ENCODE results near the gene SERPINI1. TPM values are rescaled to one million over a fixed set of nuclear protein-coding genes. Genes with fewer than 3 reads are reported as not detected.

Gene SERPINI1
- total RNA-seq, 2 donors from 2014 or later = 2.3 to 15.3 TPM

DNA sequence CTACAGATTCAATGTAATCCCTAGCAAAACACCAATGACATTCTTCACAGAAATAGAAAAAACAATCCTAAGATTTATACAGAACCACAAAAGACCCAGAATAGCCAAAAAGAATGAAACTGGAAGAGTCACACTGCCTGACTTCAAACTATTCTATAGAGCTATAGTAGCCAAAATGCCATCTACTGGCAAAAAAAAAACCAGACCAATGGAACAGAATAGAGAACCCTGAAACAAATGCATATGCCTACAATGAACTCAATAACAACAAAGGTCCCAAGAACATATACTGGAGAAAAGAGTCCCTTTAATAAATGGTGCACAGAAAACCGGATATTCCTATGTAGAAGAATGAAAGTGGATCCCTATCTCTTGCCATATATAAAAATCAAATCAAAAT lies 20.6 kb upstream of the SERPINI1 start:
- TF ChIP-seq POLR2A (IDR thresholded peaks at IDR 0.05) (no peak), POLR2AphosphoS5 (IDR thresholded peaks at IDR 0.05) (no peak)
- TF ChIP-seq, protein P1, sequence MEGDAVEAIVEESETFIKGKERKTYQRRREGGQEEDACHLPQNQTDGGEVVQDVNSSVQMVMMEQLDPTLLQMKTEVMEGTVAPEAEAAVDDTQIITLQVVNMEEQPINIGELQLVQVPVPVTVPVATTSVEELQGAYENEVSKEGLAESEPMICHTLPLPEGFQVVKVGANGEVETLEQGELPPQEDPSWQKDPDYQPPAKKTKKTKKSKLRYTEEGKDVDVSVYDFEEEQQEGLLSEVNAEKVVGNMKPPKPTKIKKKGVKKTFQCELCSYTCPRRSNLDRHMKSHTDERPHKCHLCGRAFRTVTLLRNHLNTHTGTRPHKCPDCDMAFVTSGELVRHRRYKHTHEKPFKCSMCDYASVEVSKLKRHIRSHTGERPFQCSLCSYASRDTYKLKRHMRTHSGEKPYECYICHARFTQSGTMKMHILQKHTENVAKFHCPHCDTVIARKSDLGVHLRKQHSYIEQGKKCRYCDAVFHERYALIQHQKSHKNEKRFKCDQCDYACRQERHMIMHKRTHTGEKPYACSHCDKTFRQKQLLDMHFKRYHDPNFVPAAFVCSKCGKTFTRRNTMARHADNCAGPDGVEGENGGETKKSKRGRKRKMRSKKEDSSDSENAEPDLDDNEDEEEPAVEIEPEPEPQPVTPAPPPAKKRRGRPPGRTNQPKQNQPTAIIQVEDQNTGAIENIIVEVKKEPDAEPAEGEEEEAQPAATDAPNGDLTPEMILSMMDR (IDR thresholded peaks at IDR 0.05) = no peak
- no peak overlapping the region for H3K4me3 ChIP-seq
- no peak for DNase-seq (ENCODE audit: low spot score)
- no peaks in the 10 kb centered on the region for H3K27me3 ChIP-seq (replicated peaks; ENCODE audit: insufficient read depth)
- intact Hi-C loops (cut with DNase I) = no loop called here
- no peaks in the 10 kb centered on the region for H3K36me3 ChIP-seq
- H3K4me1 ChIP-seq (replicated peaks) = no peaks in the 10 kb centered on the region
- H3K27ac ChIP-seq = no peak overlapping the region
- WGBS = 92% methylated on average over 1 of the region's 1 CpG
- H3K9me3 ChIP-seq = no peaks in the 10 kb centered on the region

GRCh38 chr3:167716920-167717319 lies 18.6 kb upstream of the SERPINI1 start:
- H3K9me3 ChIP-seq = no peaks in the 10 kb centered on the region
- no peaks in the 10 kb centered on the region for H3K36me3 ChIP-seq
- no peak overlapping the region for H3K4me3 ChIP-seq
- no peaks in the 10 kb centered on the region for H3K27me3 ChIP-seq (replicated peaks; ENCODE audit: insufficient read depth)
- no peak overlapping the region for H3K27ac ChIP-seq
- TF ChIP-seq, protein P1 (IDR thresholded peaks at IDR 0.05) = no peak
- TF ChIP-seq POLR2AphosphoS5 (IDR thresholded peaks at IDR 0.05) (no peak), POLR2A (IDR thresholded peaks at IDR 0.05) (no peak)
- H3K4me1 ChIP-seq (replicated peaks) = no peaks in the 10 kb centered on the region
- intact Hi-C loops (cut with DNase I) = no loop called here
- WGBS = 38% methylated on average over 2 of the region's 2 CpGs
- DNase-seq (ENCODE audit: low spot score) = no peak

DNA sequence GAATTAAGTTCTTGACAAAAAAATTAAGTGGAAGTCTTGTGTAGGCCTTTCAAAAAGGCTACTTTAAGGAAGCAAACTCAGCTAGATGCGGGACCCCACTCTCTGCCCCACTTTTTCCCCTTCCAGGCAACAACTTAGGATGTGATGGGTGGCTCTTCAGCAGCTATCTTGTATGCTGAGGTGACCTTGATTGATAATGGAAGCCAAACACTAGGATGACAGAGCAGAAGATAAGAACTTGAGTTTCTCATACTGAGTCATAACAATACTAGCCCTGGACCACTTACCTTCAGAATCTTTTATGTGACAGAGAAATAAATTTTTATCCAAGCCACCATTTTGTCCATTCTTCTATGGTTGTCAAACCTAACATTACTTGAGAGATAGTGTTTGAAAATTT lies 16.9 kb upstream of the SERPINI1 start:
- 97% methylated on average over 1 of the region's 1 CpG for WGBS

DNA sequence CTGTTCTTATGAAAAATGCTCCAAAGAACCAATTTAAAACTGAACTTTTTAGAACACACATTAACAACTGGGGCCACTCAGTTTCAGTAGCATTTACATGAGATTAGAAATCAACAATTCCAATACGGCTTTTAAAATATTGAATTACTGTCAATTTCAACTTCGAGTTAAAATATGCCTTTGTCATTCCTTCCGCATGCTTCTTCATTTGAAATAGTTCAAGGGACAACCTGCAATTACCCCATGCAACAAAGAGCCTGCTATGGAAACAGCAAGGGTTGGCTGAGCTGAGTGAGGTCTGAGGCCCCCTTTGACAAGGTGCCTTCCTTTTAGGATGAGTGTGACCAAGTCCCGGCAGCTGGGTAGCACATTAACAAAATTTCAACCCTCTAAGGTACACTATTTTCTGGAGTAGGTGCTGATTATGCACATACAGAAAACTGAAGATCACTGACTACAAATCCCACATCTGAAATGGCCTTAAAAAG lies 12.5 kb upstream of the SERPINI1 start:
- WGBS = 72% methylated on average over 4 of the region's 4 CpGs
- no peaks in the 10 kb centered on the region for H3K4me1 ChIP-seq (replicated peaks)
- H3K27ac ChIP-seq = no peak overlapping the region
- H3K4me3 ChIP-seq = no peak overlapping the region
- no peaks in the 10 kb centered on the region for H3K9me3 ChIP-seq
- H3K27me3 ChIP-seq (replicated peaks; ENCODE audit: insufficient read depth) = no peaks in the 10 kb centered on the region
- no peak for DNase-seq (ENCODE audit: low spot score)
- no peaks in the 10 kb centered on the region for H3K36me3 ChIP-seq
- intact Hi-C loops (cut with DNase I) = no loop called here
- no peak for TF ChIP-seq POLR2A (IDR thresholded peaks at IDR 0.05)
- TF ChIP-seq POLR2AphosphoS5 (IDR thresholded peaks at IDR 0.05) = no peak
- TF ChIP-seq, protein P1 (IDR thresholded peaks at IDR 0.05) = no peak

More for the DNA sequence above, 16.9 kb upstream of the SERPINI1 start:
- Histone ChIP-seq H3K27ac (no peak overlapping the region), H3K4me3 (no peak overlapping the region), H3K4me1 (replicated peaks) (no peaks in the 10 kb centered on the region), H3K36me3 (no peaks in the 10 kb centered on the region), H3K27me3 (replicated peaks; ENCODE audit: insufficient read depth) (no peaks in the 10 kb centered on the region), H3K9me3 (no peaks in the 10 kb centered on the region)
- DNase-seq (ENCODE audit: low spot score) = no peak
- intact Hi-C loops (cut with DNase I) = no loop called here
- TF ChIP-seq POLR2AphosphoS5 (IDR thresholded peaks at IDR 0.05) (no peak), POLR2A (IDR thresholded peaks at IDR 0.05) (no peak)
- TF ChIP-seq, protein P1 (IDR thresholded peaks at IDR 0.05) = no peak

GRCh38 chr3:167723872-167724271 lies 11.6 kb upstream of the SERPINI1 start:
- no peak for DNase-seq (ENCODE audit: low spot score)
- 31% methylated on average over 3 of the region's 3 CpGs for WGBS
- TF ChIP-seq, protein P1 (IDR thresholded peaks at IDR 0.05) = no peak
- TF ChIP-seq POLR2A (IDR thresholded peaks at IDR 0.05) (no peak), POLR2AphosphoS5 (IDR thresholded peaks at IDR 0.05) (no peak)

More at GRCh38 chr3:167723872-167724271, 11.6 kb upstream of the SERPINI1 start:
- Histone ChIP-seq H3K27ac (no peak overlapping the region), H3K9me3 (no peaks in the 10 kb centered on the region), H3K4me3 (no peak overlapping the region), H3K36me3 (no peaks in the 10 kb centered on the region), H3K27me3 (replicated peaks; ENCODE audit: insufficient read depth) (no peaks in the 10 kb centered on the region), H3K4me1 (replicated peaks) (no peaks in the 10 kb centered on the region)
- intact Hi-C loops (cut with DNase I) = no loop called here
